GM12878 (cell line): Measurements from ENCODE around the gene TEKT2. TPM values are rescaled to one million over a fixed set of nuclear protein-coding genes. Genes with fewer than 3 reads are reported as not detected.

Experiments
- ATAC-seq: fragments of 200-7000 bp; cut with Tn5 transposase; 3 replicates; pipeline ENCODE4 v1.9.1; 2020; ENCODE audit warnings: mild to moderate bottlenecking, moderate library complexity
- BruUV-seq: library from RNA; stranded (reverse); fragments of 400-500 nt; replicated peaks from 2 replicates; lab custom pipeline; 2021; lab: Mats Ljungman, UMichigan
- CTCF ChIA-PET: fragments of 300-600 bp; sonication (Branson Sonifier 250); formaldehyde crosslinking; extraction: SDS; loops from one replicate; lab custom pipeline; 2021; ENCODE audit warnings: inconsistent platforms; lab: Yijun Ruan, JAX
- POLR2A ChIA-PET: fragments of 350-600 bp; formaldehyde crosslinking; extraction: SDS; loops from one replicate; lab custom pipeline; 2021; ENCODE audit warnings: inconsistent platforms; lab: Charles Lee
- RAD21 ChIA-PET: fragments of 300-600 bp; sonication (Branson Sonifier 250); formaldehyde crosslinking; loops from one replicate; lab custom pipeline; 2023; ENCODE audit warnings: antibody characterized with exemption; ENCODE audit not compliant: unreplicated experiment; lab: Charles Lee
- SMC1A ChIA-PET: fragments of 300-600 bp; sonication (Branson Sonifier 250); formaldehyde crosslinking; loops from one replicate; lab custom pipeline; 2023; ENCODE audit not compliant: unreplicated experiment, uncharacterized antibody; lab: Charles Lee
- DNase-seq: peaks from one replicate; pipeline ENCODE4 v3.0.0-alpha.2; 2011; ENCODE audit warnings: low read depth, low spot score
- FAIRE-seq: peaks from 3 replicates; lab custom pipeline; 2011; peaks lifted over from hg19 to GRCh38; lab: Jason Lieb, UNC
- H2AFZ ChIP-seq: 2 replicates; pipeline ENCODE4 v1.6.0; 2011; ENCODE audit warnings: low read depth, low read length, control low read depth; ENCODE audit not compliant: control insufficient read depth
- H3K27ac ChIP-seq: 2 replicates; pipeline ENCODE4 v1.5.1; 2011; ENCODE audit warnings: control low read depth; ENCODE audit not compliant: control insufficient read depth, insufficient read depth
- H3K27me3 ChIP-seq, 2 experiments: replicated peaks in 1 of 2; 2 replicates each; pipeline versions ENCODE4 v1.6.0 to v1.6.1; 2011; ENCODE audit warnings: low read length in 1 of 2; ENCODE audit not compliant: control insufficient read depth in 2 of 2, insufficient read depth in 2 of 2
- H3K36me3 ChIP-seq, 2 experiments: 2 replicates each; pipeline ENCODE4 v1.5.1; 2011; ENCODE audit warnings: low read length in 1 of 2; ENCODE audit not compliant: control insufficient read depth in 2 of 2, insufficient read depth in 2 of 2
- H3K4me1 ChIP-seq: 2 replicates; pipeline ENCODE4 v1.6.1; 2011; ENCODE audit warnings: mild to moderate bottlenecking, low read length, moderate library complexity, mixed read lengths; ENCODE audit not compliant: control insufficient read depth, insufficient read depth
- H3K4me2 ChIP-seq: 2 replicates; pipeline ENCODE4 v1.6.0; 2011; ENCODE audit warnings: control low read depth; ENCODE audit not compliant: control insufficient read depth, insufficient read depth
- H3K4me3 ChIP-seq: fragments of 200-600 bp; sonication (generic); 2 replicates; pipeline ENCODE4 v1.5.1; 2016
- H3K79me2 ChIP-seq: 2 replicates; pipeline ENCODE4 v1.6.0; 2011; ENCODE audit warnings: low read length; ENCODE audit not compliant: control insufficient read depth, insufficient read depth
- H3K9ac ChIP-seq: 2 replicates; pipeline ENCODE4 v1.8.0; 2011; ENCODE audit warnings: low read length, control low read depth, mixed read lengths; ENCODE audit not compliant: control insufficient read depth, insufficient read depth
- H3K9me3 ChIP-seq: replicated peaks from 3 replicates; pipeline ENCODE4 v1.5.1; 2011; ENCODE audit warnings: mild to moderate bottlenecking, low read length; ENCODE audit not compliant: control insufficient read depth, insufficient read depth
- H4K20me1 ChIP-seq: 2 replicates; pipeline ENCODE4 v1.6.0; 2011; ENCODE audit not compliant: control insufficient read depth, insufficient read depth
- CUX1 ChIP-seq: IDR thresholded peaks from 2 replicates; pipeline ENCODE4 v1.6.1; 2012; ENCODE audit warnings: improper control_type of control experiment, low read depth, low read length; ENCODE audit not compliant: insufficient replicate concordance
- EZH2 ChIP-seq: IDR thresholded peaks from 2 replicates; pipeline ENCODE4 v1.6.1; 2012; ENCODE audit warnings: low read depth, mild to moderate bottlenecking, control low read depth, inconsistent platforms, low read length, borderline replicate concordance; ENCODE audit not compliant: control insufficient read depth
- HDAC2 ChIP-seq: fragments of 200-600 bp; sonication (generic); IDR thresholded peaks from 2 replicates; pipeline ENCODE4 v1.6.1; 2017
- RELA ChIP-seq: fragments of 450-650 bp; IDR thresholded peaks from 2 replicates; pipeline ENCODE4 v1.8.0; 2014; ENCODE audit warnings: borderline replicate concordance; ENCODE audit not compliant: partially characterized antibody
- SP1 ChIP-seq: IDR thresholded peaks from one replicate; pipeline ENCODE4 v1.6.1; 2011; ENCODE audit warnings: low read depth, low read length
- WGBS: methylation state at CpG from one replicate; pipeline ENCODE4 v1.1.6; 2016; ENCODE audit warnings: low lambda C conversion rate; ENCODE audit not compliant: insufficient replicate concordance, insufficient coverage; ENCODE audit errors: missing lambda C conversion rate; 5-methylcytosine and 5-hydroxymethylcytosine counted together
- in situ Hi-C: fragments of 300-500 bp; cut with MboI; formaldehyde crosslinking; loops from 9 replicates; pipeline ENCODE4 v1.14.3; 2018; ENCODE audit warnings: mixed read lengths
- intact Hi-C: fragments of 100-400 bp; cut with micrococcal nuclease; formaldehyde crosslinking; loops from one replicate; pipeline ENCODE4 v1.14.2; 2022; ENCODE audit not compliant: unreplicated experiment
- polyA plus RNA-seq, 11 experiments: library from polyadenylated mRNA; depleted of rRNA in 4 of 11; unstranded in 6 of 11; stranded (reverse) in 5 of 11; fragments of >200 nt; fragmentation: Nextera tagmentation in 4 of 11; fragmentation: Illumina TruSeq in 1 of 11; extraction: Ambion mirVana in 4 of 11; extraction: Trizol in 1 of 11; gene quantifications; 1 replicate in 1 of 11; 2 replicates in 10 of 11; pipeline versions ENCODE4 v1.2.1 to v1.2.3, GENCODE V29; 2011 to 2016; ENCODE audit warnings: inconsistent platforms in 2 of 11, missing spikeins in 2 of 11, low read depth in 1 of 11
- total RNA-seq, 4 experiments: library from RNA; depleted of rRNA in 3 of 4; stranded (reverse); fragments of >200 nt in 3 of 4; fragmentation: Illumina TruSeq in 1 of 4; extraction: Trizol in 1 of 4; gene quantifications; 2 replicates each; pipeline versions ENCODE4 v1.2.1 to v1.2.3, GENCODE V29; 2013 to 2021
- TF ChIP-seq, protein P1 (sequence below): fragments of 450-650 bp; formaldehyde crosslinking; IDR thresholded peaks from 2 replicates; pipeline ENCODE4 v1.4.0; 2020; ENCODE audit warnings: mild to moderate bottlenecking, moderate library complexity
- TF ChIP-seq, protein P2 (sequence below): fragments of 450-650 bp; IDR thresholded peaks from 2 replicates; pipeline ENCODE4 v1.6.1; 2017; ENCODE audit warnings: low read depth, mild to moderate bottlenecking, moderate library complexity
- TF ChIP-seq, protein P3 (sequence below), 3 experiments: IDR thresholded peaks in 2 of 3; conservative IDR thresholded peaks in 1 of 3; 2 replicates each; pipeline ENCODE4 v1.5.1; 2011; ENCODE audit warnings: low read depth in 3 of 3, low read length in 3 of 3, mild to moderate bottlenecking in 3 of 3, control low read depth in 2 of 3, moderate library complexity in 2 of 3, inconsistent platforms in 1 of 3, mixed read lengths in 1 of 3; ENCODE audit not compliant: control insufficient read depth in 2 of 3, insufficient read depth in 1 of 3; ENCODE audit errors: extremely low read depth in 1 of 3

The TEKT2 gene
- total and polyA plus RNA-seq, 10 of the 15 experiments (the other 5 are each of a cell fraction or from before 2014, with no cell fraction given): 0.07 to 0.13 TPM; not detected in 8

- WGBS: 26% methylated on average over 13 of the region's 18 CpGs
- no peak for DNase-seq
- H3K9me3 ChIP-seq: no peaks in the 10 kb centered on the region
- H3K4me1 ChIP-seq: no peaks in the 10 kb centered on the region
- H3K27me3 ChIP-seq: no peaks in the 10 kb centered on the region
- ChIA-PET RAD21 (interaction anchor here (0.7 to 2.3 kb wide), 5 partner anchors 35 to 242 kb away, joined by 3 to 12 read pairs (median 4); no protein-coding TSS in a partner anchor), CTCF (interaction anchor here (0.6 to 5.4 kb wide), 8 partner anchors 11 to 324 kb away, joined by 3 to 56 read pairs (median 4); no protein-coding TSS in a partner anchor), POLR2A (no interaction called here), SMC1A (interaction anchor here (1.1 to 2.0 kb wide), 6 partner anchors 35 to 186 kb away, joined by 3 to 9 read pairs (median 4); partner anchors contain the start of genes THRAP3 and TRAPPC3)
- H3K4me2 ChIP-seq: no peak overlapping the region
- FAIRE-seq: peak; percentile 80
- H4K20me1 ChIP-seq: no peaks in the 10 kb centered on the region
- peak overlapping the region; percentile 59 for H2AFZ ChIP-seq
- BruUV-seq: no TSS peak
- no peak overlapping the region for H3K27ac ChIP-seq
- ATAC-seq: peak; percentile 96
- intact Hi-C loops (loop anchor here (1.0 to 5.0 kb wide), 4 partner anchors 34 to 322 kb away; no protein-coding TSS in a partner anchor), in situ Hi-C loops (loop anchor here (10.0 kb wide), 1 partner anchor 185 kb away; no protein-coding TSS in a partner anchor)
- no peaks in the 10 kb centered on the region for H3K79me2 ChIP-seq
- peaks cover 0 to 3% of the 10 kb centered on the region in 2 experiments; a peak in 2 of 4 replicates for H3K36me3 ChIP-seq
- no peak overlapping the region for H3K9ac ChIP-seq
- no peak overlapping the region for H3K4me3 ChIP-seq
- TF ChIP-seq, protein P1, sequence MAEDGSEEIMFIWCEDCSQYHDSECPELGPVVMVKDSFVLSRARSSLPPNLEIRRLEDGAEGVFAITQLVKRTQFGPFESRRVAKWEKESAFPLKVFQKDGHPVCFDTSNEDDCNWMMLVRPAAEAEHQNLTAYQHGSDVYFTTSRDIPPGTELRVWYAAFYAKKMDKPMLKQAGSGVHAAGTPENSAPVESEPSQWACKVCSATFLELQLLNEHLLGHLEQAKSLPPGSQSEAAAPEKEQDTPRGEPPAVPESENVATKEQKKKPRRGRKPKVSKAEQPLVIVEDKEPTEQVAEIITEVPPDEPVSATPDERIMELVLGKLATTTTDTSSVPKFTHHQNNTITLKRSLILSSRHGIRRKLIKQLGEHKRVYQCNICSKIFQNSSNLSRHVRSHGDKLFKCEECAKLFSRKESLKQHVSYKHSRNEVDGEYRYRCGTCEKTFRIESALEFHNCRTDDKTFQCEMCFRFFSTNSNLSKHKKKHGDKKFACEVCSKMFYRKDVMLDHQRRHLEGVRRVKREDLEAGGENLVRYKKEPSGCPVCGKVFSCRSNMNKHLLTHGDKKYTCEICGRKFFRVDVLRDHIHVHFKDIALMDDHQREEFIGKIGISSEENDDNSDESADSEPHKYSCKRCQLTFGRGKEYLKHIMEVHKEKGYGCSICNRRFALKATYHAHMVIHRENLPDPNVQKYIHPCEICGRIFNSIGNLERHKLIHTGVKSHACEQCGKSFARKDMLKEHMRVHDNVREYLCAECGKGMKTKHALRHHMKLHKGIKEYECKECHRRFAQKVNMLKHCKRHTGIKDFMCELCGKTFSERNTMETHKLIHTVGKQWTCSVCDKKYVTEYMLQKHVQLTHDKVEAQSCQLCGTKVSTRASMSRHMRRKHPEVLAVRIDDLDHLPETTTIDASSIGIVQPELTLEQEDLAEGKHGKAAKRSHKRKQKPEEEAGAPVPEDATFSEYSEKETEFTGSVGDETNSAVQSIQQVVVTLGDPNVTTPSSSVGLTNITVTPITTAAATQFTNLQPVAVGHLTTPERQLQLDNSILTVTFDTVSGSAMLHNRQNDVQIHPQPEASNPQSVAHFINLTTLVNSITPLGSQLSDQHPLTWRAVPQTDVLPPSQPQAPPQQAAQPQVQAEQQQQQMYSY (CRISPR knock-in tag): no peak
- TF ChIP-seq, protein P2, sequence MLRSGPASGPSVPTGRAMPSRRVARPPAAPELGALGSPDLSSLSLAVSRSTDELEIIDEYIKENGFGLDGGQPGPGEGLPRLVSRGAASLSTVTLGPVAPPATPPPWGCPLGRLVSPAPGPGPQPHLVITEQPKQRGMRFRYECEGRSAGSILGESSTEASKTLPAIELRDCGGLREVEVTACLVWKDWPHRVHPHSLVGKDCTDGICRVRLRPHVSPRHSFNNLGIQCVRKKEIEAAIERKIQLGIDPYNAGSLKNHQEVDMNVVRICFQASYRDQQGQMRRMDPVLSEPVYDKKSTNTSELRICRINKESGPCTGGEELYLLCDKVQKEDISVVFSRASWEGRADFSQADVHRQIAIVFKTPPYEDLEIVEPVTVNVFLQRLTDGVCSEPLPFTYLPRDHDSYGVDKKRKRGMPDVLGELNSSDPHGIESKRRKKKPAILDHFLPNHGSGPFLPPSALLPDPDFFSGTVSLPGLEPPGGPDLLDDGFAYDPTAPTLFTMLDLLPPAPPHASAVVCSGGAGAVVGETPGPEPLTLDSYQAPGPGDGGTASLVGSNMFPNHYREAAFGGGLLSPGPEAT: no peak
- no peak for TF ChIP-seq CUX1
- TF ChIP-seq RELA: no peak
- no peak for TF ChIP-seq EZH2
- TF ChIP-seq SP1: no peak
- TF ChIP-seq, protein P3, sequence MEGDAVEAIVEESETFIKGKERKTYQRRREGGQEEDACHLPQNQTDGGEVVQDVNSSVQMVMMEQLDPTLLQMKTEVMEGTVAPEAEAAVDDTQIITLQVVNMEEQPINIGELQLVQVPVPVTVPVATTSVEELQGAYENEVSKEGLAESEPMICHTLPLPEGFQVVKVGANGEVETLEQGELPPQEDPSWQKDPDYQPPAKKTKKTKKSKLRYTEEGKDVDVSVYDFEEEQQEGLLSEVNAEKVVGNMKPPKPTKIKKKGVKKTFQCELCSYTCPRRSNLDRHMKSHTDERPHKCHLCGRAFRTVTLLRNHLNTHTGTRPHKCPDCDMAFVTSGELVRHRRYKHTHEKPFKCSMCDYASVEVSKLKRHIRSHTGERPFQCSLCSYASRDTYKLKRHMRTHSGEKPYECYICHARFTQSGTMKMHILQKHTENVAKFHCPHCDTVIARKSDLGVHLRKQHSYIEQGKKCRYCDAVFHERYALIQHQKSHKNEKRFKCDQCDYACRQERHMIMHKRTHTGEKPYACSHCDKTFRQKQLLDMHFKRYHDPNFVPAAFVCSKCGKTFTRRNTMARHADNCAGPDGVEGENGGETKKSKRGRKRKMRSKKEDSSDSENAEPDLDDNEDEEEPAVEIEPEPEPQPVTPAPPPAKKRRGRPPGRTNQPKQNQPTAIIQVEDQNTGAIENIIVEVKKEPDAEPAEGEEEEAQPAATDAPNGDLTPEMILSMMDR (IDR thresholded peaks at IDR 0.05 in 2 of 3, conservative IDR thresholded peaks at IDR 0.05 in 1 of 3; ENCODE audit: control insufficient read depth in 2 of 3, extremely low read depth in 1 of 3, insufficient read depth in 1 of 3, low read depth in 3 of 3, low read length in 3 of 3): peak; percentile 82 to 88 (median 86)
- TF ChIP-seq HDAC2: no peak
Observed at GRCh38 chr1:36099681-36100341, 15.9 kb downstream of the TEKT2 start.
